Measurements from ENCODE around the gene AIG1. TPM values are rescaled to one million over a fixed set of nuclear protein-coding genes. Genes with fewer than 3 reads are reported as not detected.

AIG1 gene
- total RNA-seq, 2 experiments from 2014 or later: 7.4 to 8.4 TPM

DNA sequence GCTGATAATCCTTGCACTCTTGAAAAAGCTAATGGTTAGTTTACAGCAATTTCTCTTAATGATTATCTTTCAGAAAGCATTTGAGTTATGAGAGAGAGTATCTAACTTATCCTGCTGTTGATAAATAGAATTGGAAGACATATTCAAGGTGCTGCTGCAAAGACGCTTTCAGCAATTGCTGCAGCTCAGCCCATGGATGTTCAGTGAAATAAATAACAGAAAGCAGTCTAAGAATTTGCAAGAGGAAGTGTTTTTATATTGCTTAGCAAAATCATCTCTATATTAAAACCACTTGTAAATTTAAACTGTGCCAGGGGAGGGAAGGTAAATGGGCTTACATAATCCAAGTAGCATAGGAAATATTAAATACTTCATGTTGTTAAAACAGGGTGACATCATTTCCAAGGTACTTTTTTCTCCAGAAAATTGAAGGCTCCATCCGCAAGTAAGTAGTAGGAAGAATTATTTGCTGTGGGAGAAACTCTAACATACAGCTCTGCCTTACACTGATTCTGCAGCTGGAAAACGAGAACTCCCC lies 201.3 kb downstream of the AIG1 start:
- TF ChIP-seq, protein P1, sequence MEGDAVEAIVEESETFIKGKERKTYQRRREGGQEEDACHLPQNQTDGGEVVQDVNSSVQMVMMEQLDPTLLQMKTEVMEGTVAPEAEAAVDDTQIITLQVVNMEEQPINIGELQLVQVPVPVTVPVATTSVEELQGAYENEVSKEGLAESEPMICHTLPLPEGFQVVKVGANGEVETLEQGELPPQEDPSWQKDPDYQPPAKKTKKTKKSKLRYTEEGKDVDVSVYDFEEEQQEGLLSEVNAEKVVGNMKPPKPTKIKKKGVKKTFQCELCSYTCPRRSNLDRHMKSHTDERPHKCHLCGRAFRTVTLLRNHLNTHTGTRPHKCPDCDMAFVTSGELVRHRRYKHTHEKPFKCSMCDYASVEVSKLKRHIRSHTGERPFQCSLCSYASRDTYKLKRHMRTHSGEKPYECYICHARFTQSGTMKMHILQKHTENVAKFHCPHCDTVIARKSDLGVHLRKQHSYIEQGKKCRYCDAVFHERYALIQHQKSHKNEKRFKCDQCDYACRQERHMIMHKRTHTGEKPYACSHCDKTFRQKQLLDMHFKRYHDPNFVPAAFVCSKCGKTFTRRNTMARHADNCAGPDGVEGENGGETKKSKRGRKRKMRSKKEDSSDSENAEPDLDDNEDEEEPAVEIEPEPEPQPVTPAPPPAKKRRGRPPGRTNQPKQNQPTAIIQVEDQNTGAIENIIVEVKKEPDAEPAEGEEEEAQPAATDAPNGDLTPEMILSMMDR (IDR thresholded peaks at IDR 0.05): no peak
- Mint-ChIP-seq H3K4me3 (no peak overlapping the region), H3K27ac (no peak overlapping the region), H3K27me3 (no peaks in the 10 kb centered on the region), H3K36me3 (ENCODE audit: low read depth) (no peaks in the 10 kb centered on the region), H3K4me1 (ENCODE audit: low read depth) (no peaks in the 10 kb centered on the region), H3K9me3 (peaks cover 5% of the 10 kb centered on the region)
- no peak for ATAC-seq (ENCODE audit: poor library complexity)
- ChIA-PET POLR2A (interaction anchor here (0.6 kb wide), 1 partner anchor 315 kb away, joined by 3 read pairs; no protein-coding TSS in a partner anchor), CTCF (no interaction called here)
- H3K4me1 ChIP-seq (ENCODE audit: insufficient read depth, low read length): no peaks in the 10 kb centered on the region
- intact Hi-C loops (cut with DNase I, micrococcal nuclease): no loop called here
- no peaks in the 10 kb centered on the region for H3K27me3 ChIP-seq (ENCODE audit: control insufficient read depth in 1 of 2, insufficient read depth in 2 of 2, low read length in 2 of 2)
- no peak overlapping the region for H3K4me3 ChIP-seq (ENCODE audit: low read length)
- no peak overlapping the region for H3K27ac ChIP-seq (ENCODE audit: low read depth in 1 of 2, low read length in 2 of 2)
- DNase-seq: no peak
- H3K36me3 ChIP-seq (ENCODE audit: insufficient read depth, low read length): no peaks in the 10 kb centered on the region
- H3K9me3 ChIP-seq (ENCODE audit: control insufficient read depth in 1 of 2, insufficient read depth in 1 of 2, low read length in 2 of 2): no peaks in the 10 kb centered on the region

DNA sequence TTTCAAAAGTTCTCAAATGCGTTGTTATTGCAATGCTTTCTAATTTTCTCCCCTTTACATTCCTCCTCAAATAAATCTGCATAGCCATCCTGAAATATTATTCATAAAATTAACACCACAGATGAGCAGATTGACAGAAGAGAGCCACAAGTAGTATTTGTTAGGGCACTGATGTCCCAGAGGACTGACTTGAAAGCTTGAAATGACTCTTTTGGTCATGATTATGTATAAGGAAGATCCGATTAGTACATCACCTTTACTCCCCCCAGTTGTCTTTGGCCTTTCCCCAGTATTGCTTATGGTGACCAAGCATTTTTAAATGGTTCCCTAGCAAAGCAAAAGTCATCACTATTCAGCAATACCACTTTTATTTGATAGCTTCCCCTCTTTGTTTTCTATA lies 202.2 kb downstream of the AIG1 start:
- Histone ChIP-seq H3K9me3 (ENCODE audit: control insufficient read depth in 1 of 2, insufficient read depth in 1 of 2, low read length in 2 of 2) (no peaks in the 10 kb centered on the region), H3K36me3 (ENCODE audit: insufficient read depth, low read length) (no peaks in the 10 kb centered on the region), H3K27ac (ENCODE audit: low read depth in 1 of 2, low read length in 2 of 2) (no peak overlapping the region), H3K27me3 (ENCODE audit: control insufficient read depth in 1 of 2, insufficient read depth in 2 of 2, low read length in 2 of 2) (no peaks in the 10 kb centered on the region), H3K4me3 (ENCODE audit: low read length) (no peak overlapping the region), H3K4me1 (ENCODE audit: insufficient read depth, low read length) (no peaks in the 10 kb centered on the region)
- Mint-ChIP-seq H3K4me1 (ENCODE audit: low read depth) (no peaks in the 10 kb centered on the region), H3K27ac (no peak overlapping the region), H3K27me3 (no peaks in the 10 kb centered on the region), H3K9me3 (peaks cover 5% of the 10 kb centered on the region), H3K4me3 (no peak overlapping the region), H3K36me3 (ENCODE audit: low read depth) (no peaks in the 10 kb centered on the region)
- TF ChIP-seq, protein P1 (IDR thresholded peaks at IDR 0.05): no peak
- ChIA-PET CTCF (no interaction called here), POLR2A (no interaction called here)
- ATAC-seq (ENCODE audit: poor library complexity) (no peak), DNase-seq (no peak)
- intact Hi-C loops (cut with DNase I, micrococcal nuclease): no loop called here

DNA sequence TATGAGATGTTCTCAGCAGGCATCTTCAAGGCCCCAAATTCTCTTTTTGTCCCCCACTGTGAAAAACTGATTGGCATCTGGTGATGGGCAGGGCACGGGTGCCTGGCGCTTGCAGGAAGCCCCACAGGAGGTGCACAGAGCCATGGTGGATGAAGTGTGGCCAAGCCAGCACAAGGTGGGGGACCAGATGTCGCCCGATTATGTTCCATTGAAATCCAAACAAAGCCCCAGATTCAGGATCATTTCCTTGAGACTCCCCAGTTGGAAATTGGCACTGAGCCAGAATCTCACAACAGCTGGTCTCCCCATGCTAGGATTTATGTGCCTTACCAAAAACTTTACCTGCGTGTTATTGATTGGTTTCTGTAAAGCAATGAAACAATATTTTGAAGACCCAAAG lies 203.7 kb downstream of the AIG1 start:
- H3K36me3 ChIP-seq (ENCODE audit: insufficient read depth, low read length): no peaks in the 10 kb centered on the region
- Mint-ChIP-seq H3K9me3 (no peaks in the 10 kb centered on the region), H3K27me3 (no peaks in the 10 kb centered on the region), H3K4me1 (ENCODE audit: low read depth) (no peaks in the 10 kb centered on the region), H3K27ac (no peak overlapping the region), H3K36me3 (ENCODE audit: low read depth) (no peaks in the 10 kb centered on the region), H3K4me3 (no peak overlapping the region)
- ChIA-PET POLR2A (no interaction called here), CTCF (no interaction called here)
- no peak for DNase-seq
- intact Hi-C loops (cut with DNase I, micrococcal nuclease): no loop called here
- TF ChIP-seq, protein P1 (IDR thresholded peaks at IDR 0.05): no peak
- ATAC-seq (ENCODE audit: poor library complexity): no peak
- H3K27ac ChIP-seq (ENCODE audit: low read depth in 1 of 2, low read length in 2 of 2): no peak overlapping the region
- H3K4me3 ChIP-seq (ENCODE audit: low read length): no peak overlapping the region
- no peaks in the 10 kb centered on the region for H3K4me1 ChIP-seq (ENCODE audit: insufficient read depth, low read length)
- no peaks in the 10 kb centered on the region for H3K9me3 ChIP-seq (ENCODE audit: control insufficient read depth in 1 of 2, insufficient read depth in 1 of 2, low read length in 2 of 2)
- no peaks in the 10 kb centered on the region for H3K27me3 ChIP-seq (ENCODE audit: control insufficient read depth in 1 of 2, insufficient read depth in 2 of 2, low read length in 2 of 2)
